ENCODE data around the gene FANCD2OS. TPM values are rescaled to one million over a fixed set of nuclear protein-coding genes. Genes with fewer than 3 reads are reported as not detected.
"Not testable (repeated sequence)": the region's sequence is repeated elsewhere in the genome, so short reads cannot be mapped to it uniquely, and the experiment has no call there.

FANCD2OS gene
- total RNA-seq, 4 donors from 2014 or later: not detected

DNA sequence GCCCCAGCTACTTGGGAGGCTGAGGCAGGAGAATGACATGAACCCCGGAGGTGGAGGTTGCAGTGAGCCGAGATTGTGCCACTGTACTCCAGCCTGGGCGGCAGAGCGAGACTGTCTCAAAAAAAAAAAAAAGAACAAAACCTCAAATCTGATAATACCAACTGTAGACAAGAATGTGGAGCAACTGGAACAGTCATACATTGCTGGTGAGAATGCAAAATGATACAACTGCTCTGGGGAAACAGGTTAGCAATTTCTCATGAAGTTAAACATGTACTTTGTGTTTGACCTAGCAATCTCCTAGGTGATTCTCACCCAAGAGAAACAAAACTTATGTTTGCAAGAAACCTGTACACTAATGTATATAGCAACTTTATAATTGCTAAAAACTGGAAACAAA lies 29.1 kb upstream of the FANCD2OS start:
- no peaks in the 10 kb centered on the region for H3K9me3 ChIP-seq
- H3K27me3 ChIP-seq: no peaks in the 10 kb centered on the region
- peaks cover under 1% of the 10 kb centered on the region for H3K4me1 ChIP-seq
- whole genome bisulfite sequencing: 83% methylated on average over 4 of the region's 4 CpGs
- H3K36me3 ChIP-seq: no peaks in the 10 kb centered on the region
- no peak for DNase-seq (ENCODE audit: low spot score in 2 of 2)
- no peak overlapping the region for H3K4me3 ChIP-seq
- no peak overlapping the region for H3K27ac ChIP-seq
- TF ChIP-seq, protein P1, sequence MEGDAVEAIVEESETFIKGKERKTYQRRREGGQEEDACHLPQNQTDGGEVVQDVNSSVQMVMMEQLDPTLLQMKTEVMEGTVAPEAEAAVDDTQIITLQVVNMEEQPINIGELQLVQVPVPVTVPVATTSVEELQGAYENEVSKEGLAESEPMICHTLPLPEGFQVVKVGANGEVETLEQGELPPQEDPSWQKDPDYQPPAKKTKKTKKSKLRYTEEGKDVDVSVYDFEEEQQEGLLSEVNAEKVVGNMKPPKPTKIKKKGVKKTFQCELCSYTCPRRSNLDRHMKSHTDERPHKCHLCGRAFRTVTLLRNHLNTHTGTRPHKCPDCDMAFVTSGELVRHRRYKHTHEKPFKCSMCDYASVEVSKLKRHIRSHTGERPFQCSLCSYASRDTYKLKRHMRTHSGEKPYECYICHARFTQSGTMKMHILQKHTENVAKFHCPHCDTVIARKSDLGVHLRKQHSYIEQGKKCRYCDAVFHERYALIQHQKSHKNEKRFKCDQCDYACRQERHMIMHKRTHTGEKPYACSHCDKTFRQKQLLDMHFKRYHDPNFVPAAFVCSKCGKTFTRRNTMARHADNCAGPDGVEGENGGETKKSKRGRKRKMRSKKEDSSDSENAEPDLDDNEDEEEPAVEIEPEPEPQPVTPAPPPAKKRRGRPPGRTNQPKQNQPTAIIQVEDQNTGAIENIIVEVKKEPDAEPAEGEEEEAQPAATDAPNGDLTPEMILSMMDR (IDR thresholded peaks at IDR 0.05): no peak
- TF ChIP-seq EP300 (IDR thresholded peaks at IDR 0.05) (no peak), POLR2AphosphoS5 (IDR thresholded peaks at IDR 0.05) (no peak), POLR2A (IDR thresholded peaks at IDR 0.05) (no peak)

DNA sequence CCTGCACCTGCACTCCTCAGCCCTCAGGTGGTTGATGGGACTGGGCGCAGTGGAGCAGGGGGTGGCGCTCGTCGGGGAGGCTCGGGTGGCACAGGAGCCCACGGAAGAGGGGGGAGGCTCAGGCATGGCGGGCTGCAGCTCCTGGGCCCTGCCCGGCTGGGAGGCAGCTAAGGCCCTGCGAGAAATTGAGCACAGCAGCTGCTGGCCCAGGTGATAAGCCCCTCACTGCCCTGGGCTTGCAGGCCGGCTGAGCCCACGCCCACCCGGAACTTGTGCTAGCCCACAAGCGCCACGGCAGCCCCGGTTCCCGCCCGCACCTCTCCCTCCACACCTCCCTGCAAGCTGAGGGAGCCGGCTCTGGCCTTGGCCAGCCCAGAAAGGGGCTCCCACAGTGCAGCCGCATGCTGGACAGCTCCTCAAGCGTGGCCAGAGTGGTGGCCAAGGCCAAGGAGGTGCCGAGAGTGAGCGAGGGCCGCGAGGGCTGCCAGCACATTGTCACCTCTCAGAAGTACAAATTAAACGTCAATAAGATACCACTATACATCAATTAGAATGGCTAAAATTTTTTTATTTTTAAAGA lies 28.5 kb upstream of the FANCD2OS start:
- 87% methylated on average over 18 of the region's 25 CpGs for WGBS
- no peaks in the 10 kb centered on the region for H3K4me1 ChIP-seq
- DNase-seq (ENCODE audit: low spot score in 2 of 2): no peak

DNA sequence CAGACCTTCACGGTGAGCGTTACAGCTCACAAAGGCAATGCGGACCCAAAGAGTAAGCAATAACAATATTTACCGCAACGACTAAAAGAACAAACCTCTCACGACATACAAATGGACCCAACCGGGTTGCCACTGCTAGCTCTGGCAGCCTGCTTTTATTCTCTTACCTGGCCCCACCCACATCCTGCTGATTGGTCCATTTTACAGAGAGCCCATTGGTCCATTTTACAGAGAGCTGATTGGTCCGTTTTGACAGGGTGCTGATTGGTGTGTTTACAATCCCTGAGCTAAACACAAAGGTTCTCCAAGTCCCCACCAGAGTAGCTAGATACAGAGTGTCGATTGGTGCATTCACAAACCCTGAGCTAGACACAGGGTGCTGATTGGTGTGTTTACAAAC lies 27.8 kb upstream of the FANCD2OS start:
- not testable (repeated sequence) for H3K4me3 ChIP-seq; H3K27me3 ChIP-seq; H3K9me3 ChIP-seq; H3K4me1 ChIP-seq; H3K27ac ChIP-seq; H3K36me3 ChIP-seq; DNase-seq (ENCODE audit: low spot score in 2 of 2)
- WGBS: 96% methylated on average over 9 of the region's 9 CpGs

More for the DNA sequence above, 28.5 kb upstream of the FANCD2OS start:
- Histone ChIP-seq H3K27ac (no peak overlapping the region), H3K36me3 (no peaks in the 10 kb centered on the region), H3K27me3 (no peaks in the 10 kb centered on the region), H3K9me3 (no peaks in the 10 kb centered on the region), H3K4me3 (no peak overlapping the region)
- no peak for TF ChIP-seq EP300 (IDR thresholded peaks at IDR 0.05)
- TF ChIP-seq POLR2A (IDR thresholded peaks at IDR 0.05): no peak
- TF ChIP-seq, protein P1 (IDR thresholded peaks at IDR 0.05): no peak
- no peak for TF ChIP-seq POLR2AphosphoS5 (IDR thresholded peaks at IDR 0.05)

DNA sequence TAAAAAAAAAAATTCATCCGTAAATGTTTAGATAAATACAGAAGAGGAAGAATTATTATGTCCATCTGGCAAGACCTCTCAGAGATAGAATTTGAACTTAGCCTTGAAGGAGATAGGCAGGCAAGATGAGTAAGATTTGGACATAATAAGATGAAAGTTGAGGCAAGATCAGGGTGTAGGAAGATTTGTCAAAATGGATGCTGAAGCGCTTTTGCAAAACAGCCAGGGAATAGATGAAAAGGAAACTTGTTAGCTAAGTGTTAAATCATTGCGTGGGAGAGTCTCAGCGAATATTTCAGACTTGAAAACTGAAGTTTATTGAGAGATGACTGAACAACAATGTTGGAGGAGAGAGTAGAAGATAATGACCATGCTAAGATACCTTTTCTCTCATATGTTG lies 14.7 kb upstream of the FANCD2OS start:
- no peaks in the 10 kb centered on the region for H3K9me3 ChIP-seq
- 89% methylated on average over 4 of the region's 4 CpGs for WGBS
- DNase-seq (ENCODE audit: low spot score in 2 of 2): no peak
- no peak overlapping the region for H3K27ac ChIP-seq
- H3K27me3 ChIP-seq: no peaks in the 10 kb centered on the region
- H3K36me3 ChIP-seq: peaks cover 33% of the 10 kb centered on the region
- H3K4me3 ChIP-seq: no peak overlapping the region
- H3K4me1 ChIP-seq: peaks cover 6% of the 10 kb centered on the region
- no peak for TF ChIP-seq EP300 (IDR thresholded peaks at IDR 0.05)
- no peak for TF ChIP-seq POLR2A (IDR thresholded peaks at IDR 0.05)
- TF ChIP-seq, protein P1 (IDR thresholded peaks at IDR 0.05): no peak
- no peak for TF ChIP-seq POLR2AphosphoS5 (IDR thresholded peaks at IDR 0.05)

DNA sequence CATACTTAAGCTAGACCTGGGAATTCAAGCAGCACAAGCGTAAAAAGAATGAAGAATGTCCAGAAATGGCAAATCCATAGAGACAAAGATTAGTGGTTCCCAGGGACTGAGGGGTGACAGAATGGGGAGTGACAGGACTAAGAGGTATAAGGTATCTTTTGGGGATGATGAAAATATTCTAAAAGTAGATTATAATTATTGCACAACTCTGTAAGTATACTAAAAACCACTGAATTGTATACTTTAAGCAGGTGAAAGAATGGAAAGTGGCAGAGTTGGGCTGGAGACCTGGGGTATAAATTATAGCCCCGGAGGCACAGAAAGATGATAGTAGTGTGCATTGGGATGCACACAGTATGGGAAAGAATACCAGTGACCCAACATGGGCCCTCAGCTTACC lies 13.0 kb upstream of the FANCD2OS start:
- no peak overlapping the region for H3K4me3 ChIP-seq
- WGBS: 89% methylated on average over 2 of the region's 2 CpGs
- TF ChIP-seq POLR2A (IDR thresholded peaks at IDR 0.05) (no peak), EP300 (IDR thresholded peaks at IDR 0.05) (no peak), POLR2AphosphoS5 (IDR thresholded peaks at IDR 0.05) (no peak)
- TF ChIP-seq, protein P1 (IDR thresholded peaks at IDR 0.05): no peak
- H3K9me3 ChIP-seq: no peaks in the 10 kb centered on the region
- no peak for DNase-seq (ENCODE audit: low spot score in 2 of 2)
- H3K4me1 ChIP-seq: peaks cover 21% of the 10 kb centered on the region
- H3K27ac ChIP-seq: no peak overlapping the region
- peaks cover 16% of the 10 kb centered on the region for H3K36me3 ChIP-seq
- H3K27me3 ChIP-seq: no peaks in the 10 kb centered on the region

DNA sequence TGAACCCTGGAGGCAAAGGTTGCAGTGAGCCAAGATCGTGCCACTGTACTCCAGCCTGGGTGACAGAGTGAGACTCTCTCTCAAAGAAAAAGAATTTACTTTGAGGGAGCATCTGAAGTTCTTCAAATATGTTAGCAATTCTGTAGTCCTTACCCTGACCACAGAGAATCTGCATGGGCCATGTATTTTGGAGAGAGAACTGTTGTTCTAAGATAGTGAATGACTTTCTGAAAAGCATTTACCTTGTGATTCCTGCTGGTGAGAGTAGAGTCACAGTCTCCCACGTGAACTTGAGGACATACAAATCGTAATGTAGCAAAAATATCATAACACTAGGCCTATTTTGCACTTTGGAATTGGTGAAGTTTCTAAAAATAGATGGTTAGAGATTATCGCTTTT lies 11.3 kb upstream of the FANCD2OS start:
- peaks cover 29% of the 10 kb centered on the region for H3K4me1 ChIP-seq
- H3K27ac ChIP-seq: no peak overlapping the region
- no peak for DNase-seq (ENCODE audit: low spot score in 2 of 2)
- peaks cover 5% of the 10 kb centered on the region for H3K36me3 ChIP-seq
- no peaks in the 10 kb centered on the region for H3K9me3 ChIP-seq
- no peak overlapping the region for H3K4me3 ChIP-seq
- 77% methylated on average over 4 of the region's 4 CpGs for WGBS
- TF ChIP-seq, protein P1 (IDR thresholded peaks at IDR 0.05): no peak
- TF ChIP-seq POLR2A (IDR thresholded peaks at IDR 0.05): no peak
- no peaks in the 10 kb centered on the region for H3K27me3 ChIP-seq

Data from suprapubic skin (tissue), 4 donors.